OCI-LY3 (cell line): ENCODE measurements around the gene SRD5A1.
"Not testable (repeated sequence)": the region's sequence is repeated elsewhere in the genome, so short reads cannot be mapped to it uniquely, and the experiment has no call there.

ENCODE experiments used
- CTCF ChIP-seq: fragments of 200-600, 300-600 bp; sonication (generic); IDR thresholded peaks from 2 replicates; pipeline ENCODE4 v1.5.1; 2014; ENCODE audit warnings: antibody characterized with exemption, low read length, low read depth
- EZH2phosphoT487 ChIP-seq: fragments of 200-600 bp; shearing (Covaris generic); IDR thresholded peaks from 2 replicates; pipeline ENCODE4 v1.6.1; 2018; ENCODE audit warnings: antibody characterized with exemption, mixed run types, low read depth

- TF ChIP-seq CTCF, EZH2phosphoT487: not testable (repeated sequence)
Measured at GRCh38 chr5:6668717-6669116, 35.5 kb downstream of the SRD5A1 start.
